ENCODE measurements around the gene KPTN.

The KPTN gene

DNA sequence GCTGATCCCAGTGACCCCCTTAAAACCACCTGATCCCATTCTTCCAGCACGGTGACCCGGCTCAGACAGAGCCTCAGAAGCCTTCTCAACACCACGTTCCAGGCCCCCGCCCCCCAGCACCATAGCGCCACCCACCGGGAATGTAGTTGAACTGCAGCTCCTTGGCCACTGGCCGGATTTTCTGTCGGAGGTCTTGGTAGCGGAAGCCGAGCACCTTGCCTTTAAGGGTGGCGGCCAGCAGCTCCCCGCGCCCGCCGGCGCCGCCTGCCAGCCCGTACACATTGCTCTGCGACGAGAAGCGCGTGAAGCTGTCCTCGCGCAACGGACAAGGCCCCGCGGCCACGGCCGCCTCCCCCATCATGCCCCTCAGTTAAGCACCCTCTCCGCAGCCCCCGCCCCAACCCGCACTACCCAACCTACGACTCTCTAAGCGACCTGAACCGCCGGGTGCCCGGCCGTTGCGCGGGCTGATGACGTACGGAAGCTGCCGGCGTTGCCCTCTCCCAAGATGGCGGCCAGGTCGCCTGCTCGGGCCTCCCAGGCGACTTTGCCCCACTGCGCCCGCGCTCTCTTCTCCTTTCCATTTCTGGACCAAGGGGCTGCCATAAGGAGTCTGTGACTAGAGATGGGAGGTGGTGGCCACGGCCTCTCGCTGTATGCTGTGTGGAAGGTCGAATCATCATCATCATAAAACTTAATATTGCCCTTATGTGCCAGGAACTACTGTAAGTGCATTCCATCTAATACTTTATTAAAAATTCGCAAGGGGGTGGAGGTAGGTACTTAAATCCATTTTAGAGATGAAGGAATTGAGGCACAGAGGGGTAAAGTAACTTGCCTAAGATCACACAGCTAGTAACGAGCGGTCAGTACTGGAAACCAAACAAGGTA, at the start of gene KPTN:
Gene KPTN, minus strand, starts transcription at position 420 of the 891 bp plus-strand sequence. Its CDS starts 59 bp downstream, at position 361.
- DNase-seq = peak; percentile 85

DNA sequence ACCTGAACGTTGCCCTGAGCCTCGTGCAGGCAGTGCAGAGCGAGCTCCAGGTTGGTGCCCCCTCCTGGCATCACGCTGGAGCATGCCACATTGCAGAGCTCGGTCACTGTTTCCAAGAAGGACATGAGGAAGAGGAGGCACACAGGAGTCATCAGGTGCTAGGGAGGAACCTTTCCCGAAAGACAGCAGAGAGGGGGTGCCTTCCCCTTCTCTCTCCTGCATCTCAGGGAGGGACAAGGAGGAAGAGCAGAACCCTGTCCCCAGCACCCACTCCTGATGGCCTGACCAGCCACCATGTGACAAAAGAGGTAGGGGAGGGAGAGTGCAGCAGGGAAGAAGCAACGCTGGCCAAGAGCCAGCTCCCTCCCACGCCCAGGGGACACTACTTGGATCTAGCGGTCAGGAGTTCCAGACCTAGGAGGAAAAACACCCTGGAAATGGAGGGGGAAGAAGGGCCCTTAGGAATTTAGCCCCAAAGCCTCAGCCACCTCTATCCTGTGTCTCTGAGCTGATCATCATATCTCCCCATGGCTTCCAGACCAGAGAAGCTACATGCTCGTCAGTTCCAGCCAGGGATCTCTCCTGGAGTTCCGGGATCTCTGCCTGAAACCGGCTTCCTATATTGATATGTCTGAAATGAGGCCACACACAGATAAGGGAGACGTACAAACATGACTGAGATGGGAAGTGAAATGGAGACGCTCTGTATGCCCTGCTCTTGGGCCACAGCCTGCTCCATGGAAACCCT, 47.8 kb upstream of the KPTN start:
- DNase-seq = no peak

- DNase-seq = no peak
These were observed 45.2 kb upstream of the KPTN start for GRCh38 chr19:47529018-47529742.

- DNase-seq = no peak
These were observed 42.8 kb upstream of the KPTN start for GRCh38 chr19:47526798-47527197.

DNA sequence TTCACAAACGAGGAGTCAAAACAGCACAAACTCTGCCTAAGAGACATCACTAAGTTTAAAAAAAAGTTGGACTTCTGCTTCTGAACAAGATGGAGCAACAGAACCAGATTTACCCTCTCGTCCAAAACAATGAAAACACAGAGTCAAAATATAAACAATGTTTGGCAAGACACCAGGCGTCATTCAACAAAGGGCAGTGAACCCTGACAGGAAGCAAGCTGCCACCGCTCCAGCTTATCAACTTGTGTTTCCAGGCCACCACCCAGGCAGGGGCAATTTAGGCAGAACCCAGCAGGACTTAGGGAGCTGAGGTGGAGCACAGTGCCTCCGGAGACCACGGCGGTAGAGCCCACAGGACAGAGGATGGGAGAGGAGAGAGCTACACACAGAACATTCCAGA, 39.5 kb upstream of the KPTN start:
- no peak for DNase-seq

DNA sequence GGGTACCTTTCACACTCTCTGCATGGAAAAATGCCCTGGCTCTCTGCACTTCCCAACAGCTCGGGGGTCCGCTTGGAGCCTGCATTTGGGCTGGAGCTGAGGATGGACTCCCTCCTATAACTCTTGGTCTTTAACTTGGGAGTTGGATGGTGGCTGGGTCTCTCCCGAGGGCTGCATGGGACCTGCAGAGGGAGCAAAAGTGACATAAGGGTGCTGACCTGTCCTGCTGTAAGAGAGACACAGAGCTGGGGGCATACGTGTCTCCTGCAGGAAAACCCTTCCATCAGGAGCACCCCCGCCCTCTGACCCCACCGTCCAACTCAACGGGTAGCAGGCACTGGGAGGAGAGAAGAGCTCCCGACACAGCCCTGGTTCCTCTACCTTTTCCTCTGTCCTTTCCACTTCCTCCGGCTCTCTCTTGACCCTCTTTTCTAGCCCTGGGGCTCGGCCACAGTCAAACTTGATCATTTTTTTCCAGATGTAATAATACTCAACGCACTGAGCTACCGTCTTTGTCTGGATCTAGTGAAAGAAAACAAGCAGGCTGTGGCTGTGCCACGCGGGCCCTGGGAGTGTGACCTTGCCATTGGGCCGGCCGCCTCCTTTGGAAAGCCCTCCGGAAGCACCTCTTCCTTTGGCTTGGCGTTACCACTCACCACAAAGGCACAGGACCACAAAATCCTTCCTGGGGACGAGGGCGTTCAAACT, 37.6 kb upstream of the KPTN start:
- DNase-seq = no peak

GRCh38 chr19:47520839-47521238, 36.8 kb upstream of the KPTN start:
- DNase-seq = no peak

DNA sequence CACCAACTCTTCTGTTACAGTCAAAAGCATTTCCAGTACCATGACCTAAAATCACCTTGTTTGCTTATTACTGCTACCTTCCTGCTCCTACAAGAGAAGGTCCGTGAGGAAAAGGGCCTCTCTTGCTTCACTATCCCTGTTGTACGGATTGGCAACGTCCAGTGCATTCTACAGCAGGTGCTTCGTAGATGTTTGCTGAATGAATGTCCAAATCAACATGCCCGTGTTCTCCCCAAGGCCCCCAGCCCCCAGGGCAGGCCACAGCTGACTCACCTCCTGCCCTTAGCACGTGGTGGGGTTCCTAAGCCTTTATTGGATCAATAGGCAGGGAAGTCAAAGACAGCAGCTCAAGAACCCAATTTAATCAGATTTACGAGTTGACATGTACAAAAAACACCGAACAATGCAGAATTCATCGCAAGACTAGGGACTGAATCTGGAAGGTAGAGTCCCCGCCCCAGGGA, 36.4 kb upstream of the KPTN start:
- peak; percentile 15 for DNase-seq

DNA sequence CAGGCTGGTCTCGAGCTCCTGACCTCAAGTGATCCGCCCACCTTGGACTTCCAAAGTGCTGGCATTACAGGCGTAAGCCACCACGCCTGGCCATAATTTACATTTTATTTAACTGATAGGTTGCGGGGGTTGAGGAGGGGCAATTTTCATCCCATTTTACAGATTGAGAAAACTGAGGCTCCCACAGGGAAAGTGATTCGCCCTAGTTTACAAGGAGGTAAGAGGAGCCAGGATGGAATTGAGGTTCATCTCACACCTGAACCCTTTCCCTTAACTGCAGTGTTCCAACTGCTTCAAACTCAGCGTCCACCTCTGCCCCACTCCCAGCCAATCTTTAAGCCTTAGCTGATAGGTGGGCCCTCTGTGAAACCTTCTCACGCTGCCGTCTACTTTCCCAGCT, 34.8 kb upstream of the KPTN start:
- no peak for DNase-seq

DNA sequence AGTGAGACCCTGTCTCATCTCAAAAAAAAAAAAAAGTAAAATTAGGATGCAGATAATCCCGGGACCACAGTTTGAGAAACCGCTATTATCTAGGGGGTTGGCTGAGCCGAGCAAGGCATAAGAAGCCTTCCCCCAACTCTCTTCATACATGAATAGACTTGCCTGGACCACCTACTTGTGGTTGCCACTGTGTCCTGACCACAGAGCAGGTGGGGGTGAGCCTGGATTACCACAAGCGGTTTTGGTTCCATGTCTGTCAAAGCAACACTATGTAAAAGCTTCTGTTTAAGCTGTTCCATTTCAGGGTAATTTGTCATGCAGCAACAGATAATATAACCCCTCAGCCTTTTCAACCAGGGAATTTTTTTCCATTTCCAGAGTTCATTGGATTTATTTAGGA, 34.1 kb upstream of the KPTN start:
- DNase-seq = no peak

DNA sequence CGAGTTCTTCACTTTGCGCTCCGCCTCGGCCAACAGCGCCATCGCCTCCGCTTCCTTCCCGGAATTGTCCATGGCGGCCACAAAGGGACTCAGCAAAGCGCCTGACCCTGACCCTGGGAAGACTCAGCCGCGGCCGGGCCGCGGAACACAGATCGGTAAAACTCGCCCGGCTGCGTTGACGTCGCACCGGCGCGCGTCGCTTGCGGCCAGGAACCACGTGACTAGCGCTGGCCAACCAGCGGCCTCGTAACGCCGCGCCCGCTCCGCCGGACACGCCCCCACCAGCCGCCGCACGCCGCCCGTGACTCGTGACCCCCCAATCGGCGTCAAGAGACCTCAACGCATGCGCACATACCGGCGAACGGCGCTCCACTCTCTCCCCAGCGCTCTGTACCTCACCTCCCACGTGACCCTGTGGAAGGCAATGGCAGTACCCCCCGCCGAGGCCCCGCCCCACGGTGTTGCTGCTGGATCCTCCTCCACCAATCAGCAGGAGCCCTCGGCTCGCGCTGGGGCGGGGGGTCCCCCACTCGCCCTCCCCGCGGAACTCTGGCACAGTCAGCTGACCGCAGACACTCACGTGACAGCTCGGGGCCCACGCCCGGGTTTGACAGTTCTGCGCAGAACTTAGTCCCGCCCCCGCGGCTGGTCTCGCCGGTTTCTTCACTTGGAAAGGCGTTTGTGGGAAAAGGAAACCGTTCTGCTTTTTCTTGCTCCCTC, 31.0 kb upstream of the KPTN start, which contains the start of gene NAPA:
Gene NAPA, minus strand, starts transcription at position 195 of the 720 bp plus-strand sequence. Its CDS starts 123 bp downstream, at position 72.
- DNase-seq = peak; percentile 99

GRCh38 chr19:47514151-47514868, 30.3 kb upstream of the KPTN start:
- DNase-seq = no peak

DNA sequence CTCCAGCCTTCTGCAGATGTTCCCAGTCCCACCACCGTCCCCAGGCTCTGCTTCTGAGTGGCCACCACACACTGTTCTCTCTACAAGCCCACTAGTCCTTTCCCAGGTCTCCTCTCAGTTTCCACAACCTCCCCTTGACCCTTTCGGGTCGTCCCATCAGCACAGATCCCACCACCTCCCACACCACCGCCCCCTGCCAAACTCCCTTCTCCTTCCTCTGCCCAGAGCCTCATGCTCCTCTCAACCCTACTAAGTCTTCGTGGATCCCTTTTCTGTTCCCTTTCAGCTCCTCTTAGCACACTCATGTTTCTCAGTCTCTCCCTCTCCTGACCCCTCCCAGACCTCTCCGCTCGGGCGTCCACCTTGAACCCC, 28.9 kb upstream of the KPTN start:
- DNase-seq = no peak

DNA sequence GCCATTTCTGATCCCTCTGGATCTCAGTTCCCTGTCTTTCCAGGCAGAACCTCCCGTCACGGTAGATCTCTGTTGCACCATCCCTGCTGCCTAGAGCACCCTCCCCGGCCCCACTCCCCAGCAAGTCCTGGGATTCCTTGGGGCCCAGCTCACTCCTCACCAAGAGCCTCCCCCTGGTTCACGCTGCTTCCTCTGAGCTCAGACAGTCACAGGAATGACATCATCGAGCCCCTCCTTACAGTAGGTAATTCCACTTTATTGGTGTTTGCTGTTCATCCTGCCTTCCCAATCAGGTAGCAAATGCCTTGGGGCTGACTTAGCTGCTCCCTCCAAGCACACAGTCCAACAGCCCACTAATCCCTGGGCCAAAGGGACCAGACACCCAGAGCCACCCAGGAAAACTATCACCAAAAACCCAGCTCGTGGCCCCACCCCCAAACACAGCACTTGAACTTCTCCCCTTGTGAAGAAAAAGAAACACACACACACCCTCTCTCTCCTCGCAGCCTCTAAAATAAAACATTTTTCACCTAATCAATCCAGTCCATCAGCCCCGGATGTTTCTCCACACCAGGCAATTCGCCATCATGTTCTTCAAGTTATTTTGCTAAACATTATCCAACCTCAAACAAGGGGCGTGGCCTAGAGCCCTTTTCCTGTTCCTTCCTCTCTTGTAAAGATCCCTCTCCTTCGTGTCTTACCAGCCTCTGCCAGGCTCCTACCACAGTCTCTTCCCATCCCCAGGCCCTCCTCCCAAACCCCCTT, 28.3 kb upstream of the KPTN start:
- no peak for DNase-seq

- no peak for DNase-seq
These were observed 27.7 kb upstream of the KPTN start for GRCh38 chr19:47511681-47512080.

DNA sequence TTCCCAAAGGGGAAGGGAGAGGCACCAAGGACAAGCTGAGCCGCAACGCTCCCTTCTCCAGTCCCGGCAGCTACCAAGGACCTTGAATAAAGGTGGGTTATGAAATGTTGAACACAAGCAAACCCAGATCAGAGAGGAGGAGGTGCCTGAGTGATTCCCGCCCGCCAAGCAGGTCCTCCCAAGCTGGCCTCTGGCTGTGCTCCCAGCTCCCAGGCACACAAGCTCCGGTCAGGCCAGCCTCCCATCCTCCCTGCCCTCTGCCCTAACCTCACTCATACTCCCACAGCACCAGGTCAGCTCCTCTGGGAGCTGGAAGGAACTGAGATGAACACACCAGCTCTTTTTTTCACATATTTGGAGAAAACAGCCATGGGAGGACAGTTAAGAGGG, 27.1 kb upstream of the KPTN start:
- DNase-seq = no peak

DNA sequence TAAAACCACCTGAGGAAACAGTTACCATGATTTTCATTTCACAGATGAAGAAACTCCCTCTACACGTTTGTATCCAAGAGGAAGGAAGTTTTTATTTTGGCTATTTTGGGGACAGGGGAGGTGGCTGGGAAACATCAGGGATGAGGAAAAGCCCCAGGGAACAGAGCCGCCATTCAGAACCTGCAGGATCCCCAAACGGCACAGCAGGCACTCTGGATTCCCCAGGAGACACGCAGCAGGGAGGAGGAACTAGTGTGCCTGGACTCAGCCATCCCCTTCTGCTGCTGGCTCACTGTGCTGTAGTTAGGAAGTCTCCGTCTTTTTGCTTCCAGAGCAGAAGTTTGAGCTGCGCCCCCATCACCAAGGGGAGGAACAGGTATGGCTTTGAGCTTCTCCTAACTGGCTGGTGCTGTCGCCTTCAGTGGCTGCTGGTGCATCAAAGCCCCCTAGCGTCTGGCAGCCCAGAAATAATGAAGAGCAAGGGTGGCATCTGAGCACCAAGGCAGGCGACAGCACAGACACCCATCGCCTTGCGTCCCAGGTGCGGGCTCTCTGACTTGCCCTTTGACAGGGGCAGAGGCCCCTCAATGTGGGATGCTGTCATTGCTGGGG, 26.6 kb upstream of the KPTN start:
- DNase-seq = no peak

- DNase-seq = no peak
These were observed 26.0 kb upstream of the KPTN start for GRCh38 chr19:47509973-47510372.

DNA sequence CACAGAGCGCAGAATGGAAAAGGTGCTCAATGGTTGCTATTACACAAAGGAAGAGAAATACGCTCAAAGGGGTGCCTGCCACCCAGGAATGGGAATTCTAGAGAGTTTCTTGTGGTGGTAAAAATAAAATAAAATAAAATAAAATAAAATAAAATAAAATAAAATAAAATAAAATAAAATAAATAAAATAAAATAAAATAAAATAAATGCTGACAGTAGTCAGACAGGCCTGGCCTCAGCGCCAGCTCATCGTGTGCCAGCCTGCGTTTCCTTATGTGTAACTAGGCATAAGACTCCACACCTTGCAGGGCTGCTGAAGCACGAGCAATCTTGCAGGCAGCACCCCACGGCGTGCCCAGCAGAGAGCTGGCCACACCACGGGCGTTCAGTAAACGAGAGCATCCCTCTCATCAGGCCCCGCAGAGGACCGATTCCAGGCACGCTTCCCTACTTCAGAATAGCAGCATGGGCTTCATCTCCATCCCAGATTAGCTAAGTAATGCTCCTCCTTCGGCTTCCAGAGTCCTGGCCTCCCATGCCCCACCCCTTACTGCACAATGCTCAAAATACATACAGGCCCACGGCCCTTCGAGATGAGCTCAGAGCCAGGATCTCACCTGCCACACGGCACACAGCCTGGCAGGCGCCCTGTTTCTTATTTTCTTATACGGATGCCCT, 25.3 kb upstream of the KPTN start:
- DNase-seq = no peak
